Measurements from ENCODE around the gene ANGPTL2.
"Not testable (repeated sequence)": the region's sequence is repeated elsewhere in the genome, so short reads cannot be mapped to it uniquely, and the experiment has no call there.

ANGPTL2 gene

GRCh38 chr9:127154390-127155191 is 32.2 kb upstream of the ANGPTL2 start:
- DNase-seq: no peak

- DNase-seq: no peak
Measured at GRCh38 chr9:127154003-127154389, 31.6 kb upstream of the ANGPTL2 start.

- DNase-seq: no peak
Measured at GRCh38 chr9:127153501-127153900, 31.1 kb upstream of the ANGPTL2 start.

GRCh38 chr9:127149463-127150390 is 27.3 kb upstream of the ANGPTL2 start:
- no peak for DNase-seq

- DNase-seq: no peak
Measured at GRCh38 chr9:127149010-127149409, 26.6 kb upstream of the ANGPTL2 start.

- DNase-seq: no peak
Measured at GRCh38 chr9:127148014-127148413, 25.6 kb upstream of the ANGPTL2 start.

- DNase-seq: no peak
Measured at GRCh38 chr9:127147251-127147650, 24.8 kb upstream of the ANGPTL2 start.

GRCh38 chr9:127146841-127147240 is 24.4 kb upstream of the ANGPTL2 start:
- not testable (repeated sequence) for DNase-seq

- no peak for DNase-seq
Measured at GRCh38 chr9:127144670-127145445, 22.4 kb upstream of the ANGPTL2 start.

- no peak for DNase-seq
Measured at GRCh38 chr9:127143920-127144465, 21.6 kb upstream of the ANGPTL2 start.

GRCh38 chr9:127142931-127143464 is 20.6 kb upstream of the ANGPTL2 start:
- no peak for DNase-seq

GRCh38 chr9:127142291-127142690 is 19.9 kb upstream of the ANGPTL2 start:
- no peak for DNase-seq

GRCh38 chr9:127140842-127141675 is 18.6 kb upstream of the ANGPTL2 start:
- DNase-seq: no peak

GRCh38 chr9:127140181-127140580 is 17.7 kb upstream of the ANGPTL2 start:
- no peak for DNase-seq

GRCh38 chr9:127139775-127140174 is 17.3 kb upstream of the ANGPTL2 start:
- DNase-seq: no peak

- DNase-seq: no peak
Measured at GRCh38 chr9:127139071-127139731, 16.8 kb upstream of the ANGPTL2 start.

- DNase-seq: no peak
Measured at GRCh38 chr9:127138444-127138843, 16.0 kb upstream of the ANGPTL2 start.

- no peak for DNase-seq
Measured at GRCh38 chr9:127137640-127138360, 15.4 kb upstream of the ANGPTL2 start.

- no peak for DNase-seq
Measured at GRCh38 chr9:127136880-127137639, 14.6 kb upstream of the ANGPTL2 start.

All from NCI-H226 (cell line).